A549 (cell line): ENCODE measurements around the gene SEC22A. TPM values are rescaled to one million over a fixed set of nuclear protein-coding genes. Genes with fewer than 3 reads are reported as not detected.

Source experiments
- ATAC-seq, 2 experiments: fragments of 200-7000 bp in 1 of 2; fragments of >200 bp in 1 of 2; cut with Nextera tagmentation in 1 of 2; cut with Tn5 transposase in 1 of 2; 3 replicates each; pipeline versions ENCODE4 v1.8.0 to v1.9.1; 2018 to 2020; ENCODE audit warnings: mild to moderate bottlenecking in 1 of 2, moderate library complexity in 1 of 2
- CTCF ChIA-PET: fragments of 300-600 bp; sonication (Branson Sonifier 250); formaldehyde crosslinking; extraction: SDS; loops from one replicate; lab custom pipeline; 2021; ENCODE audit warnings: antibody characterized with exemption, inconsistent platforms; lab: Yijun Ruan, JAX
- POLR2A ChIA-PET: fragments of 350-600 bp; formaldehyde crosslinking; extraction: SDS; loops from one replicate; lab custom pipeline; 2021; ENCODE audit warnings: antibody characterized with exemption, inconsistent platforms; lab: Yijun Ruan, JAX
- DNase-seq, 2 experiments: peaks; one replicate each; pipeline versions ENCODE4 v3.0.0 to v3.0.0-alpha.2; 2011 to 2016; ENCODE audit warnings: low read depth in 1 of 2, low spot score in 1 of 2
- FAIRE-seq: peaks from 2 replicates; lab custom pipeline; 2011; peaks lifted over from hg19 to GRCh38; lab: Jason Lieb, UNC
- H3K27ac ChIP-seq, 2 experiments: fragments of >200 bp; sonication (Bioruptor Twin); formaldehyde crosslinking; 3 replicates each; pipeline ENCODE4 v1.5.1; 2016 to 2017
- H3K4me1 ChIP-seq: fragments of >200 bp; sonication (Bioruptor Twin); formaldehyde crosslinking; 3 replicates; pipeline ENCODE4 v1.6.1; 2016
- H3K4me2 ChIP-seq: fragments of >200 bp; sonication (Bioruptor Twin); formaldehyde crosslinking; 3 replicates; pipeline ENCODE4 v1.6.1; 2016
- H3K4me3 ChIP-seq: fragments of >200 bp; sonication (Bioruptor Twin); formaldehyde crosslinking; 3 replicates; pipeline ENCODE4 v1.5.1; 2016
- H3K9me3 ChIP-seq: fragments of >200 bp; sonication (Bioruptor Twin); formaldehyde crosslinking; 3 replicates; pipeline ENCODE4 v1.6.1; 2016
- CBX8 ChIP-seq: fragments of 200-600 bp; sonication (generic); IDR thresholded peaks from 2 replicates; pipeline ENCODE4 v1.6.1; 2016
- CEBPB ChIP-seq, 2 experiments: fragments of >200 bp in 1 of 2; sonication (Bioruptor Twin) in 1 of 2; formaldehyde crosslinking in 1 of 2; IDR thresholded peaks; 2 replicates each; pipeline ENCODE4 v1.6.1; 2012 to 2016
- CHD4 ChIP-seq: fragments of 200-600 bp; sonication (generic); IDR thresholded peaks from 2 replicates; pipeline ENCODE4 v1.6.1; 2016; ENCODE audit warnings: antibody characterized with exemption, mild to moderate bottlenecking, borderline replicate concordance
- FOSL2 ChIP-seq, 2 experiments: fragments of 450-650 bp in 1 of 2; fragments of >200 bp in 1 of 2; sonication (Bioruptor Twin) in 1 of 2; formaldehyde crosslinking; IDR thresholded peaks; 2 replicates each; pipeline versions ENCODE4 v1.5.0 to v1.6.1; 2016 to 2020; ENCODE audit warnings: mild to moderate bottlenecking in 1 of 2, moderate library complexity in 1 of 2
- HES2 ChIP-seq: fragments of >200 bp; sonication (Bioruptor Twin); formaldehyde crosslinking; IDR thresholded peaks from 2 replicates; pipeline ENCODE4 v1.6.1; 2016
- HOXB13 ChIP-seq: fragments of 250-450 bp; sonication (Bioruptor Pico); IDR thresholded peaks from 2 replicates; pipeline ENCODE4 v1.5.0; 2020; ENCODE audit warnings: low read depth, mild to moderate bottlenecking, moderate library complexity
- JUN ChIP-seq, 2 experiments: fragments of >200 bp; sonication (Bioruptor Twin); formaldehyde crosslinking; IDR thresholded peaks; 2 replicates in 1 of 2; 3 replicates in 1 of 2; pipeline ENCODE4 v1.6.1; 2016 to 2017
- KDM5A ChIP-seq: fragments of 200-600 bp; sonication (generic); IDR thresholded peaks from 2 replicates; pipeline ENCODE4 v1.6.1; 2016; ENCODE audit warnings: antibody characterized with exemption, mild to moderate bottlenecking
- MYC ChIP-seq: IDR thresholded peaks from 2 replicates; pipeline ENCODE4 v1.6.1; 2012; ENCODE audit warnings: mild to moderate bottlenecking, inconsistent platforms, low read length, improper control_type of control experiment, borderline replicate concordance
- NPAS2 ChIP-seq: fragments of 250-450 bp; sonication (Bioruptor Pico); IDR thresholded peaks from 2 replicates; pipeline ENCODE4 v1.8.0; 2022; ENCODE audit warnings: mild to moderate bottlenecking, moderate library complexity, borderline replicate concordance
- POLR2AphosphoS2 ChIP-seq: conservative IDR thresholded peaks from 2 replicates; pipeline ENCODE4 v1.6.1; 2012; ENCODE audit warnings: low read length, improper control_type of control experiment, inconsistent platforms
- RARB ChIP-seq: fragments of 250-450 bp; sonication (Bioruptor Pico); IDR thresholded peaks from 2 replicates; pipeline ENCODE4 v1.8.0; 2021; ENCODE audit warnings: mild to moderate bottlenecking, moderate library complexity
- RCOR1 ChIP-seq: fragments of 150-350 bp; IDR thresholded peaks from 2 replicates; pipeline ENCODE4 v1.6.1; 2014; ENCODE audit warnings: antibody characterized with exemption, low read length, low read depth
- RFX5 ChIP-seq: fragments of 450-650 bp; IDR thresholded peaks from 2 replicates; pipeline ENCODE4 v1.7.1; 2014; ENCODE audit warnings: antibody characterized with exemption, mild to moderate bottlenecking, moderate library complexity
- SREBF2 ChIP-seq: fragments of 450-650 bp; IDR thresholded peaks from 2 replicates; pipeline ENCODE4 v1.6.1; 2014; ENCODE audit warnings: mild to moderate bottlenecking, moderate library complexity
- TFCP2L1 ChIP-seq: fragments of 250-450 bp; sonication (Bioruptor Pico); IDR thresholded peaks from 2 replicates; pipeline ENCODE4 v1.5.0; 2021; ENCODE audit warnings: mild to moderate bottlenecking
- ZSCAN20 ChIP-seq: fragments of 250-450 bp; sonication (Bioruptor Pico); IDR thresholded peaks from 2 replicates; pipeline ENCODE4 v1.8.0; 2022; ENCODE audit warnings: mild to moderate bottlenecking, moderate library complexity
- WGBS: methylation state at CpG from one replicate; pipeline ENCODE4 v1.1.6; 2017; ENCODE audit errors: missing lambda C conversion rate; 5-methylcytosine and 5-hydroxymethylcytosine counted together
- polyA plus RNA-seq, 4 experiments: library from polyadenylated mRNA; depleted of rRNA in 3 of 4; stranded (reverse); fragments of >200 nt; fragmentation: RNase III in 1 of 4; extraction: RNeasy Plus Mini Kit Qiagen cat#74134 plus additional on column Dnase treatment in 1 of 4; gene quantifications; 2 replicates in 3 of 4; 3 replicates in 1 of 4; pipeline ENCODE4 v1.2.3, GENCODE V29; 2011 to 2017
- TF ChIP-seq, protein P1 (sequence below): fragments of 450-650 bp; IDR thresholded peaks from 2 replicates; pipeline ENCODE4 v1.6.1; 2014; ENCODE audit warnings: antibody characterized with exemption
- TF ChIP-seq, protein P2 (sequence below): IDR thresholded peaks from 2 replicates; pipeline ENCODE4 v1.6.1; 2012

Gene SEC22A
- polyA plus RNA-seq, 2 of the 4 experiments (the other 2 are of a cell fraction) = 23.5 to 29.9 TPM

DNA sequence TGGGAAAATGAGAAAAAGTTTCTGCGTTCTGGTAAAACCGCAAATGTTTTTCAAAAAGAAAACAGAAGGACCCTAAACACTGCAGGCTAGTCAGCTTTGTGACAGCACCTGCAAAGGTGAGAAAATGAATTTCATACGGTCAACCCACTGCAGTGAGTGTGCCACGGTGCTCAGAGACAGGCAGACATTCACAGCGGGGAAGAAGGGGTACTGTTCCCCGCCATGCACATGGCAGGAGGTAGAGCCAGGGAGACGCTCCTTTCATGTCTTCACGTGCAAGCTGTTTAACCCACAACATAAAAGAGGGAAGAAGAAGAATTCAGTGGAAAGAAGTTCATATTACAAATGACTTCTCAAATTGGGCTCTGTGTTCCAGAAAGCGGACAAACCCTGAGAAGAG is 109.5 kb downstream of the SEC22A start (continued):
- TF ChIP-seq CEBPB (IDR thresholded peaks at IDR 0.05) = no peak

DNA sequence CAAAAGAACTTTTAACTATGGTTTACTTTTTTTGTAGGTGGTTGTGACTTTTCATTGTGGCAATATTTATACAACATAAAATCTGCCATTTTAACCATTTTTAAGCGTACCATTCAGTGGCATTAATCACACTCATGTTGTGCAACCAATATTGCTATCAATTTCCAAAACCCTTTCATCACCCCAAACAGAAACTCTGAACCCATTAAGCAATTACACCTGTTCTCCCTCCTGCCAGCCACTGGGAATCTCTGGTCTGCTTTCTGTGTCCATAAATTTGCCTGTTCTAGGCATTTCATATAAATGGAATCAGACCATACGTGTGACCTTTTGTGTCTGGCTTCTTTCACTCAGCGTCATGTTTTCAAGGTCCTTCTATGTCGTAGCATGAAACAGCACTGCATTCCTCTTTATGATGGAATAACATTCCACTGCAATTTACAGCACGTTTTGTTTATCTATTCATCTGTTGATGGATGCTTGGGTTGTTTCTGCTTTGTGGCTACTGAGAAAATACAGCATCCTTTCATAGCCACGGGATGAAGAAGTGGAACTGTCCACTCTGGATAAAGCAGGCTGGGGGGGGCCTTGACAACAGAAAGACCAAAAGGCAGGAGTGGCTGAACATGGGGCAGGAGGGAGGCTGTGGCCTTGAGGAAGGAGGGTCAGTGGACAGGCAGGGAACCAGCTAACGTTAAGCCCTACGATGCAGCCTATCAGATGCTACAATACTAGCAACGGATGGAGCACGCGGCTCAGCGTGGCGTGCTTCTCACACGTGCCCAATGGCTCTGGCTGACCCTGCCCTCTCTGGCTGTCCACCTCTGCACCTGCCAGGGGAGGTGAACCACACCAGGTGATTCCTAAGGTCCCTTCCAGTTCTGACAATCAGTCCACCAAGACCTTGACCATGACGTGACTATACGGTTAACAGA is 110.9 kb downstream of the SEC22A start:
- ChIA-PET POLR2A (no interaction called here), CTCF (no interaction called here)
- 66% methylated on average over 16 of the region's 16 CpGs for WGBS
- Histone ChIP-seq H3K4me2 (no peak overlapping the region), H3K4me1 (0 out of 3 replicates have a peak, but pooled peaks cover 10% of the 10 kb centered on the region), H3K4me3 (no peak overlapping the region), H3K27ac (no peak overlapping the region), H3K9me3 (no peaks in the 10 kb centered on the region)
- DNase-seq (no peak), ATAC-seq (no peak), FAIRE-seq (no peak)
- TF ChIP-seq, protein P1, sequence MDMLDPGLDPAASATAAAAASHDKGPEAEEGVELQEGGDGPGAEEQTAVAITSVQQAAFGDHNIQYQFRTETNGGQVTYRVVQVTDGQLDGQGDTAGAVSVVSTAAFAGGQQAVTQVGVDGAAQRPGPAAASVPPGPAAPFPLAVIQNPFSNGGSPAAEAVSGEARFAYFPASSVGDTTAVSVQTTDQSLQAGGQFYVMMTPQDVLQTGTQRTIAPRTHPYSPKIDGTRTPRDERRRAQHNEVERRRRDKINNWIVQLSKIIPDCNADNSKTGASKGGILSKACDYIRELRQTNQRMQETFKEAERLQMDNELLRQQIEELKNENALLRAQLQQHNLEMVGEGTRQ = no peak
- TF ChIP-seq, protein P2, sequence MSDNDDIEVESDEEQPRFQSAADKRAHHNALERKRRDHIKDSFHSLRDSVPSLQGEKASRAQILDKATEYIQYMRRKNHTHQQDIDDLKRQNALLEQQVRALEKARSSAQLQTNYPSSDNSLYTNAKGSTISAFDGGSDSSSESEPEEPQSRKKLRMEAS = no peak
- no peak for TF ChIP-seq FOSL2 (IDR thresholded peaks at IDR 0.05)
- TF ChIP-seq FOSL2 (CRISPR knock-in tag; IDR thresholded peaks at IDR 0.05) = no peak
- no peak for TF ChIP-seq MYC

DNA sequence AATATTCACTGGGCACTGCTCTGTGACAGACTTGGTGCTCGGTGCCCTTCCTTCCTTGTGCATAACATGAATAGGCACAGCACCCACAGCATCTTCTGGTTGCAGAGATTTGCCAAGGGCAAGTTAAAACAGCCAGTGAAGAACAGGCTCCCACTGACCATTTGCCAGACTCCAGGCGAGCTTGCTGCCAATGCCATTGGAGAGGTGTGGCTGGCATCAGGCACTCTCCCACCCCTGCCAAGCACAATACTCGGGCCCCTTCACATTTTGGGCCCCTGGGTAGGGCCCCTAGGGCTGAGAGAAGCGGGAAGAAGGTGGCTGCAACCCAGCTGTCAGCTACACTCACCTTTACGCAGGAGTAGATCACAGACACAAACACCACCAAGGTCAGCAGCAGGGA is 112.1 kb downstream of the SEC22A start:
- no peak for FAIRE-seq
- Histone ChIP-seq H3K4me1 (0 out of 3 replicates have a peak, but pooled peaks cover 10% of the 10 kb centered on the region), H3K9me3 (no peaks in the 10 kb centered on the region), H3K4me3 (no peak overlapping the region), H3K4me2 (no peak overlapping the region), H3K27ac (no peak overlapping the region)
- ChIA-PET POLR2A (no interaction called here), CTCF (interaction anchor here (0.7 to 1.4 kb wide), 3 partner anchors 8 to 16 kb away, joined by 3 to 6 read pairs (median 3); no protein-coding TSS in a partner anchor)
- TF ChIP-seq SREBF2 (no peak), RARB (no peak), RCOR1 (no peak), TFCP2L1 (CRISPR knock-in tag) (no peak), CHD4 (no peak), HES2 (no peak), POLR2AphosphoS2 (no peak), RFX5 (no peak), NPAS2 (CRISPR knock-in tag) (no peak), CBX8 (no peak), FOSL2 (IDR thresholded peaks at IDR 0.05) (no peak), FOSL2 (CRISPR knock-in tag; IDR thresholded peaks at IDR 0.05) (no peak), KDM5A (no peak), ZSCAN20 (CRISPR knock-in tag) (no peak), HOXB13 (no peak), JUN (IDR thresholded peaks at IDR 0.05) (no peak)
- TF ChIP-seq, protein P1 = no peak
- 22% methylated on average over 1 of the region's 5 CpGs for WGBS
- DNase-seq = no peak
- no peak for ATAC-seq
